Endothelial cell of umbilical vein (primary cell): ENCODE results near the gene STRN.
"Not testable (repeated sequence)": the region's sequence is repeated elsewhere in the genome, so short reads cannot be mapped to it uniquely, and the experiment has no call there.

Experiments
- CTCF ChIP-seq, 2 donors: IDR thresholded peaks; 1 replicate in 1 of 2; 2 replicates in 1 of 2; pipeline ENCODE4 v1.5.1; 2011; ENCODE audit warnings: low read length in 2 of 2, mild to moderate bottlenecking in 2 of 2, moderate library complexity in 2 of 2, control low read depth in 1 of 2, inconsistent platforms in 1 of 2, low read depth in 1 of 2; ENCODE audit not compliant: insufficient read depth in 1 of 2; ENCODE audit errors: extremely low read depth in 1 of 2
- EZH2 ChIP-seq: IDR thresholded peaks from 2 replicates; pipeline ENCODE4 v1.6.1; 2012; ENCODE audit warnings: borderline replicate concordance, low read depth, mild to moderate bottlenecking, moderate library complexity, low read length, inconsistent platforms; ENCODE audit not compliant: severe bottlenecking
- FOS ChIP-seq: IDR thresholded peaks from 2 replicates; pipeline ENCODE4 v1.6.1; 2011; ENCODE audit warnings: mild to moderate bottlenecking, low read length, moderate library complexity, borderline replicate concordance; ENCODE audit not compliant: insufficient read depth
- GATA2 ChIP-seq: IDR thresholded peaks from 2 replicates; pipeline ENCODE4 v1.7.0; 2011; ENCODE audit warnings: low read depth, mild to moderate bottlenecking, moderate library complexity, mixed read lengths, low read length; ENCODE audit not compliant: insufficient read length, insufficient read depth
- JUN ChIP-seq: IDR thresholded peaks from 2 replicates; pipeline ENCODE4 v1.6.1; 2011; ENCODE audit warnings: borderline replicate concordance, low read depth; ENCODE audit not compliant: insufficient read length, insufficient read depth
- MAX ChIP-seq: IDR thresholded peaks from 2 replicates; pipeline ENCODE4 v1.6.1; 2011; ENCODE audit not compliant: insufficient read depth, insufficient read length
- MYC ChIP-seq: IDR thresholded peaks from one replicate; pipeline ENCODE4 v1.6.1; 2011; ENCODE audit warnings: mild to moderate bottlenecking, low read depth, low read length
- POLR2A ChIP-seq: IDR thresholded peaks from 2 replicates; pipeline ENCODE4 v1.6.1; 2012; ENCODE audit warnings: low read depth, mild to moderate bottlenecking, control low read depth, low read length
- POLR2AphosphoS5 ChIP-seq: IDR thresholded peaks from 2 replicates; pipeline ENCODE4 v1.6.1; 2012; ENCODE audit warnings: low read depth, mild to moderate bottlenecking, control low read depth, low read length, moderate library complexity; ENCODE audit not compliant: insufficient read depth

- not testable (repeated sequence) for TF ChIP-seq MYC; CTCF (IDR thresholded peaks at IDR 0.05; ENCODE audit: extremely low read depth in 1 of 2, insufficient read depth in 1 of 2, low read depth in 1 of 2, low read length in 2 of 2); POLR2A; EZH2; POLR2AphosphoS5; FOS; MAX; JUN; GATA2
Measured at GRCh38 chr2:36930787-36931410, 35.4 kb downstream of the STRN start.
